Measurements from ENCODE around the gene THRA. TPM values are rescaled to one million over a fixed set of nuclear protein-coding genes. Genes with fewer than 3 reads are reported as not detected.

Gene THRA
- total RNA-seq, 1 donor from 2014 or later: 15.0 TPM

GRCh38 chr17:40017422-40018080, 45.2 kb upstream of the THRA start:
- H3K36me3 Mint-ChIP-seq (ENCODE audit: low read depth): peaks cover 2% of the 10 kb centered on the region
- H3K4me3 Mint-ChIP-seq: no peak overlapping the region
- H3K27me3 Mint-ChIP-seq (ENCODE audit: low read depth): peaks cover 3% of the 10 kb centered on the region

DNA sequence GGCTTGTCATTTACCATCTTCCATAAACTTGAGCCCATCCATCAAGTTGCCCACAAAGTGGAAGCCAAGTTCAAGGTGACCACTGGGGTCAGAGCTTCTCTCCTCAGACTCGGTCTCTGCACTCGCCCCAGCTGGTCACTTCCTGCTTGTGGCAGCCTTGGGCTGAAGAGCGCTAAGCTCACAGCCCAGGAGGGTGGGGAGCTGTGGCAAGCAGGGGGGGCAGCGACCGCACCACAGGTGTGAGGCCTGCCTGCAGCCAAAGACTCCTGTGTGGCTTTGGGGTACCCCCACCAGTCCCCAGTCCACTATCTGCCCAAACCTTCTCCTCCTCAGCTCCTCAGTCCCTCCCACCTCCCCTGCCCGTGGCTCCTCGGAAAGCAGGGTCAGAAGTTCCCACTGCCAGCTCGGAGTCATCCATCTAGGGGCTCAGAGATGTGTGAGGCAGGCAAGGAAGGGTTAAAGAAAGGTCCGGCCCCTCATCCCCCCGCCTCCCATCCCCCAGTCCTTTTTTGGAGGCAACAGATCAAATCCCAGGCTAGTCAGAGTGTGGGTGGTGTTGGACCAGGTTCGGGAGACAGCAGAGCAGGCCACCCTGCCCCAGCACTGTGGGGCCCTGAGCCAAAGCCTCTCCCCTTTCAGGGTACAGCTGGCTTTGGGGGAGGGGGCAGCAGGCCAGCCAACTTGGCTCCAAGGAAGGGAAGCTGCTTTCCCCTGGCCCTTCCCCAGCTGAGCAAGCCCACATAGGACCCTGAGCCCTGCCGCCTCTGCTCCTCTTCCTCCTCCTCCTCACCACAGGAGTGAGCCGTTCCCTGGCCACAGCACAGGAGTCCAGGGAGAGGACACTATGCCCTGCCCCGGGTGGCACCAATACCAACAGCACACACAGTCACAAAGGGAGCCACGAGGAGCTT, 44.3 kb upstream of the THRA start:
- Mint-ChIP-seq H3K4me1 (peaks cover 11% of the 10 kb centered on the region), H3K9me3 (no peaks in the 10 kb centered on the region), H3K4me3 (no peak overlapping the region), H3K27me3 (ENCODE audit: low read depth) (peaks cover 3% of the 10 kb centered on the region), H3K36me3 (ENCODE audit: low read depth) (peaks cover 2% of the 10 kb centered on the region), H3K27ac (ENCODE audit: unreplicated experiment) (peak overlapping the region; percentile 85)
- TF ChIP-seq, protein P1, sequence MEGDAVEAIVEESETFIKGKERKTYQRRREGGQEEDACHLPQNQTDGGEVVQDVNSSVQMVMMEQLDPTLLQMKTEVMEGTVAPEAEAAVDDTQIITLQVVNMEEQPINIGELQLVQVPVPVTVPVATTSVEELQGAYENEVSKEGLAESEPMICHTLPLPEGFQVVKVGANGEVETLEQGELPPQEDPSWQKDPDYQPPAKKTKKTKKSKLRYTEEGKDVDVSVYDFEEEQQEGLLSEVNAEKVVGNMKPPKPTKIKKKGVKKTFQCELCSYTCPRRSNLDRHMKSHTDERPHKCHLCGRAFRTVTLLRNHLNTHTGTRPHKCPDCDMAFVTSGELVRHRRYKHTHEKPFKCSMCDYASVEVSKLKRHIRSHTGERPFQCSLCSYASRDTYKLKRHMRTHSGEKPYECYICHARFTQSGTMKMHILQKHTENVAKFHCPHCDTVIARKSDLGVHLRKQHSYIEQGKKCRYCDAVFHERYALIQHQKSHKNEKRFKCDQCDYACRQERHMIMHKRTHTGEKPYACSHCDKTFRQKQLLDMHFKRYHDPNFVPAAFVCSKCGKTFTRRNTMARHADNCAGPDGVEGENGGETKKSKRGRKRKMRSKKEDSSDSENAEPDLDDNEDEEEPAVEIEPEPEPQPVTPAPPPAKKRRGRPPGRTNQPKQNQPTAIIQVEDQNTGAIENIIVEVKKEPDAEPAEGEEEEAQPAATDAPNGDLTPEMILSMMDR (conservative IDR thresholded peaks at IDR 0.05): no peak
- no peak for DNase-seq (ENCODE audit: low read depth, low spot score)

More at GRCh38 chr17:40017422-40018080, 45.2 kb upstream of the THRA start:
- peaks cover 12% of the 10 kb centered on the region for H3K4me1 Mint-ChIP-seq
- no peak for DNase-seq (ENCODE audit: low read depth, low spot score)
- peak overlapping the region; percentile 43 for H3K27ac Mint-ChIP-seq (ENCODE audit: unreplicated experiment)
- H3K9me3 Mint-ChIP-seq: no peaks in the 10 kb centered on the region
- TF ChIP-seq, protein P1 (conservative IDR thresholded peaks at IDR 0.05): no peak

DNA sequence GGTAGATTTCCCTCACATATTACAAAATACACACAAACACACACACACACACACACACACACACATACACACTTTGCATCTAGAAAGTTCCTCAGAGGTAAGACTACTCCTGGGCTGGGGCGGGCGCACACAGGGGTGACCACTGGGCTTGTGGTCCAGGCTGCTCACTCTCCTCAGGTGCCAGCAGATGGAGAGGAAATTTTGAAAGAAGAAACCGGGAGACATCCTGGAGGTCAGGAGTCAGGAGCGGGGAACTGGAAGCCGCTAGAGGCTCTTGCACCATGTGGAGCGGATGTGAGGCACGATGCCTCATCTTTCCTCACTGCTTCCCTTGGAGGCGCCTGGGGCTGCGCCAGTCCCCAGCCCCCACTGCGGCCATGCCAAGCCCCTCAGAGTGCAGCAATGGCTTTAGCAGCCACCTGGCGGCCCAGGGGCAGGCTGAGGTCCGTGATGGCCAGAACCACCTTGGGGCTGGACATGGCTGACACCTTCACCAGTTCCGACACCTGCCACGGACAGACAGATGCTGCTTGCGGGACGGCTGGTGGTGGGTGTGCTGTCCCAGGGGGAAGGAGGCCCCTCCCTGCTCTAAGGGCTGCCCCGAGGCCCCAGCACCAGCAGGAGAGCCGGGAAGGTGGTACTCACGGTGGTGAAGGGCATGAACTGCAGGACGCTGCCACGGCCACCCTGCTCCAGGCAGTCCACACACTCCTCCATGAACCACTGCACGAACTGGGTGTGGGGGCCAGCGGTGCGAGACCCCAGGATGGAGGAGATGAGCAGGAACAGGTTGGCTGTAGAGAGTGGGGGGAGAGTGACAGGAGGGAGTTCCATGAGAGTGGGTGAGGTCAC, 43.4 kb upstream of the THRA start:
- no peak overlapping the region for H3K4me3 Mint-ChIP-seq
- no peak overlapping the region for H3K27ac Mint-ChIP-seq (ENCODE audit: unreplicated experiment)

DNA sequence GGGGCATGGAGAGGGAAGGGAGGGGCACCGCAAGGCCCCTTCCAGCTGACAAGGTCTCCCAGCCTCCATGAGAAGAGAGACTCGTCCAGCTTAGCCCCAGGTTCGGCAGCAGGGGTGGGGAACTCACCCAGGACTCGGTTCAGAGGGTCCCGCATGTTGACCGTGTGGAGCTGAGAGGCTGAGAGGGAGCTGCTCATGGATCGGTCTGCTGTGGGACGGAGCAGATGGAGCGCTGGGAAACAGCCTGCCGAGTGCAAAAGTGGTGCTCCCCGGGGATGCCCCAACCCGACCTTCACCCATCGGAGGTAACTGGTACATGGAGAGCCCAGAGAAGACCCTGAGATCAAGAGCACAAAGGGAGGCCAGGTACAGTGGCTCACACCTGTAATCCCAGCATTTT, 42.6 kb upstream of the THRA start:
- TF ChIP-seq, protein P1 (conservative IDR thresholded peaks at IDR 0.05): no peak
- Mint-ChIP-seq H3K9me3 (no peaks in the 10 kb centered on the region), H3K27ac (ENCODE audit: unreplicated experiment) (no peak overlapping the region)

More for the DNA sequence above, 43.4 kb upstream of the THRA start:
- TF ChIP-seq, protein P1 (conservative IDR thresholded peaks at IDR 0.05): no peak
- Mint-ChIP-seq H3K4me1 (peaks cover 6% of the 10 kb centered on the region), H3K9me3 (no peaks in the 10 kb centered on the region), H3K36me3 (ENCODE audit: low read depth) (peaks cover 2% of the 10 kb centered on the region), H3K27me3 (ENCODE audit: low read depth) (no peaks in the 10 kb centered on the region)
- no peak for DNase-seq (ENCODE audit: low read depth, low spot score)

GRCh38 chr17:40021451-40021971, 41.3 kb upstream of the THRA start:
- peaks cover 6% of the 10 kb centered on the region for H3K4me1 Mint-ChIP-seq
- TF ChIP-seq, protein P1 (conservative IDR thresholded peaks at IDR 0.05): no peak
- peak overlapping the region; percentile 78 for H3K27ac Mint-ChIP-seq (ENCODE audit: unreplicated experiment)
- no peak overlapping the region for H3K4me3 Mint-ChIP-seq
- H3K27me3 Mint-ChIP-seq (ENCODE audit: low read depth): no peaks in the 10 kb centered on the region
- no peaks in the 10 kb centered on the region for H3K9me3 Mint-ChIP-seq
- peaks cover 10% of the 10 kb centered on the region for H3K36me3 Mint-ChIP-seq (ENCODE audit: low read depth)
- no peak for DNase-seq (ENCODE audit: low read depth, low spot score)

More for the DNA sequence above, 42.6 kb upstream of the THRA start:
- H3K27me3 Mint-ChIP-seq (ENCODE audit: low read depth): no peaks in the 10 kb centered on the region
- H3K4me3 Mint-ChIP-seq: no peak overlapping the region
- H3K4me1 Mint-ChIP-seq: peaks cover 6% of the 10 kb centered on the region
- H3K36me3 Mint-ChIP-seq (ENCODE audit: low read depth): peaks cover 2% of the 10 kb centered on the region
- no peak for DNase-seq (ENCODE audit: low read depth, low spot score)

Data from neural crest cell (in vitro differentiated cells).